ENCODE data around the gene SHC3. TPM values are rescaled to one million over a fixed set of nuclear protein-coding genes. Genes with fewer than 3 reads are reported as not detected.
"Not testable (repeated sequence)": the region's sequence is repeated elsewhere in the genome, so short reads cannot be mapped to it uniquely, and the experiment has no call there.

The SHC3 gene
- total and polyA plus RNA-seq, 2 donors (not counting 3 experiments of a cell fraction or from before 2014, with no cell fraction given): 1.0 to 2.0 TPM

GRCh38 chr9:89209311-89209710, 30.7 kb upstream of the SHC3 start:
- DNase-seq (ENCODE audit: low read depth, low spot score); intact Hi-C loops (cut with micrococcal nuclease); H3K9me3 ChIP-seq (replicated peaks; ENCODE audit: control insufficient read depth, insufficient read depth, low read length); H3K36me3 ChIP-seq (ENCODE audit: control insufficient read depth in 2 of 2, extremely low read depth in 1 of 2, insufficient read depth in 2 of 2, low read length in 2 of 2); H3K27me3 ChIP-seq (ENCODE audit: control insufficient read depth in 2 of 2, insufficient read depth in 2 of 2, low read length in 2 of 2); BruUV-seq (replicated peaks); CTCF ChIA-PET; H3K4me1 ChIP-seq (ENCODE audit: control insufficient read depth, extremely low read depth, insufficient read depth, low read length); dilution Hi-C loops (cut with MboI; ENCODE audit: extremely low pct_ligation_motif_present, low sequenced_read_pairs); H2AFZ ChIP-seq (ENCODE audit: low read depth, low read length); H3K9ac ChIP-seq (replicated peaks; ENCODE audit: extremely low read depth, insufficient read depth, low read length); H3K4me2 ChIP-seq (ENCODE audit: insufficient read depth, low read length); H3K79me2 ChIP-seq (ENCODE audit: control insufficient read depth, insufficient read depth, low read length); POLR2A ChIA-PET; H3K4me3 ChIP-seq (replicated peaks in 1 of 3; ENCODE audit: insufficient read depth in 1 of 3, low read depth in 1 of 3, low read length in 3 of 3); H4K20me1 ChIP-seq (replicated peaks; ENCODE audit: control insufficient read depth, extremely low read depth, insufficient read depth, low read length); H3K9me1 ChIP-seq (replicated peaks; ENCODE audit: control insufficient read depth, extremely low read depth, insufficient read depth, low read length); H3K27ac ChIP-seq (ENCODE audit: insufficient read depth, low read depth, low read length); FAIRE-seq: not testable (repeated sequence)

DNA sequence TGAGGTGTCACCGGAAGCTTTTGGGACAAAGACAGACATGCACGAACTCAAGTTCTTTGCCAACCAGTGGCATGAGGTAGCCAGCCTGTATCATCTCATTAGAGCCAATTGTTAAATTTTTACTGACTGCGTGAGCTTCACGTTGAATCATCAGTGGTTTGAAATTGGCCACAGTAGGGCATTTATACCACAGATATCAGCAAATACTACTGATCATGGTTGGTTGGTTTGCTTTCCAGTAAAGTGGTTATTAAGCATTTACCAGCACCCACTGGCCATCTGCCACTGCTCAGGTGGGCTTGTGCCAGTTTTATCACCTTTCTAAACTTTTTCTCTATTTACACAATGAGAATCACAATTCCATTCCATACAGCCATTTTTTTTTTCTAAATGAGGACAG, 28.4 kb upstream of the SHC3 start:
- H3K27ac ChIP-seq (ENCODE audit: insufficient read depth, low read depth, low read length): no peak overlapping the region
- no peaks in the 10 kb centered on the region for H3K79me2 ChIP-seq (ENCODE audit: control insufficient read depth, insufficient read depth, low read length)
- no TSS peak for BruUV-seq (replicated peaks)
- no peaks in the 10 kb centered on the region for H3K9me1 ChIP-seq (replicated peaks; ENCODE audit: control insufficient read depth, extremely low read depth, insufficient read depth, low read length)
- intact Hi-C loops (cut with micrococcal nuclease) (no loop called here), dilution Hi-C loops (cut with MboI; ENCODE audit: extremely low pct_ligation_motif_present, low sequenced_read_pairs) (no loop called here)
- no peaks in the 10 kb centered on the region for H3K9me3 ChIP-seq (replicated peaks; ENCODE audit: control insufficient read depth, insufficient read depth, low read length)
- TF ChIP-seq, protein P1, sequence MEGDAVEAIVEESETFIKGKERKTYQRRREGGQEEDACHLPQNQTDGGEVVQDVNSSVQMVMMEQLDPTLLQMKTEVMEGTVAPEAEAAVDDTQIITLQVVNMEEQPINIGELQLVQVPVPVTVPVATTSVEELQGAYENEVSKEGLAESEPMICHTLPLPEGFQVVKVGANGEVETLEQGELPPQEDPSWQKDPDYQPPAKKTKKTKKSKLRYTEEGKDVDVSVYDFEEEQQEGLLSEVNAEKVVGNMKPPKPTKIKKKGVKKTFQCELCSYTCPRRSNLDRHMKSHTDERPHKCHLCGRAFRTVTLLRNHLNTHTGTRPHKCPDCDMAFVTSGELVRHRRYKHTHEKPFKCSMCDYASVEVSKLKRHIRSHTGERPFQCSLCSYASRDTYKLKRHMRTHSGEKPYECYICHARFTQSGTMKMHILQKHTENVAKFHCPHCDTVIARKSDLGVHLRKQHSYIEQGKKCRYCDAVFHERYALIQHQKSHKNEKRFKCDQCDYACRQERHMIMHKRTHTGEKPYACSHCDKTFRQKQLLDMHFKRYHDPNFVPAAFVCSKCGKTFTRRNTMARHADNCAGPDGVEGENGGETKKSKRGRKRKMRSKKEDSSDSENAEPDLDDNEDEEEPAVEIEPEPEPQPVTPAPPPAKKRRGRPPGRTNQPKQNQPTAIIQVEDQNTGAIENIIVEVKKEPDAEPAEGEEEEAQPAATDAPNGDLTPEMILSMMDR (IDR thresholded peaks at IDR 0.05; ENCODE audit: extremely low read depth in 1 of 2, insufficient read depth in 1 of 2, low read depth in 1 of 2, low read length in 2 of 2): no peak
- TF ChIP-seq, protein P2, sequence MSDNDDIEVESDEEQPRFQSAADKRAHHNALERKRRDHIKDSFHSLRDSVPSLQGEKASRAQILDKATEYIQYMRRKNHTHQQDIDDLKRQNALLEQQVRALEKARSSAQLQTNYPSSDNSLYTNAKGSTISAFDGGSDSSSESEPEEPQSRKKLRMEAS (IDR thresholded peaks at IDR 0.05; ENCODE audit: insufficient read depth, insufficient read length): no peak
- no peak for TF ChIP-seq EZH2 (IDR thresholded peaks at IDR 0.05; ENCODE audit: borderline replicate concordance, low read depth, low read length, severe bottlenecking)
- TF ChIP-seq POLR2AphosphoS5 (IDR thresholded peaks at IDR 0.05; ENCODE audit: insufficient read depth, low read depth, low read length): no peak
- H3K4me2 ChIP-seq (ENCODE audit: insufficient read depth, low read length): no peak overlapping the region
- no peak overlapping the region for H3K4me3 ChIP-seq (replicated peaks in 1 of 3; ENCODE audit: insufficient read depth in 1 of 3, low read depth in 1 of 3, low read length in 3 of 3)
- no peak for FAIRE-seq
- no peaks in the 10 kb centered on the region for H3K27me3 ChIP-seq (ENCODE audit: control insufficient read depth in 2 of 2, insufficient read depth in 2 of 2, low read length in 2 of 2)
- no peak overlapping the region for H3K9ac ChIP-seq (replicated peaks; ENCODE audit: extremely low read depth, insufficient read depth, low read length)
- H2AFZ ChIP-seq (ENCODE audit: low read depth, low read length): no peak overlapping the region
- CTCF ChIA-PET: no interaction called here
- no peak for DNase-seq (ENCODE audit: low read depth, low spot score)
- H3K4me1 ChIP-seq (ENCODE audit: control insufficient read depth, extremely low read depth, insufficient read depth, low read length): no peaks in the 10 kb centered on the region
- H4K20me1 ChIP-seq (replicated peaks; ENCODE audit: control insufficient read depth, extremely low read depth, insufficient read depth, low read length): no peaks in the 10 kb centered on the region
- H3K36me3 ChIP-seq (ENCODE audit: control insufficient read depth in 2 of 2, extremely low read depth in 1 of 2, insufficient read depth in 2 of 2, low read length in 2 of 2): no peaks in the 10 kb centered on the region
- POLR2A ChIA-PET: no interaction called here
